IPS-NIHi11 (cell line): ENCODE measurements around the gene ECM2.
A peak's percentile ranks its signal among the peaks of the same experiment; 100 is the strongest.

Source experiments
- DNase-seq: peaks from one replicate; pipeline ENCODE4 v3.0.0; 2012; ENCODE audit warnings: mixed read lengths, low spot score

The ECM2 gene

DNA sequence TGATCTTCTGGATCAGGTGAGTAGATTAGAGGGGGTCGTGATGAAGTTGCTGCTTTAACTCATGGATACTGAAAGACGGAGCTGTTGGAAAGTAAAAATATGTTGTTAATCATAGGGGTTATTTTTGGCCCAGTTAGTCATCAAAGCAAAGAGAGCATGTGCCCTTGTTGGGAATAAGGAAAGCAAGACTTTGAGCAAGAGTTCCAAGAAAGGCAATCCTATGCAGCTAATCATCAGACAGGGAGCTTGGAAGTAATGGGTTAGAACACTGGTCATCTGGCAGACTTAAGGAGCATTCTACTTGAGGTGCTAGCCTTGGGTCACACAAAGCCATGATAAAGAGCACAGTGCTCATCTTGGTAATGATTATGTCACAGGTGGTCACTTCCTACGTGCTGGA, 71.8 kb downstream of the ECM2 start:
- DNase-seq = no peak

DNA sequence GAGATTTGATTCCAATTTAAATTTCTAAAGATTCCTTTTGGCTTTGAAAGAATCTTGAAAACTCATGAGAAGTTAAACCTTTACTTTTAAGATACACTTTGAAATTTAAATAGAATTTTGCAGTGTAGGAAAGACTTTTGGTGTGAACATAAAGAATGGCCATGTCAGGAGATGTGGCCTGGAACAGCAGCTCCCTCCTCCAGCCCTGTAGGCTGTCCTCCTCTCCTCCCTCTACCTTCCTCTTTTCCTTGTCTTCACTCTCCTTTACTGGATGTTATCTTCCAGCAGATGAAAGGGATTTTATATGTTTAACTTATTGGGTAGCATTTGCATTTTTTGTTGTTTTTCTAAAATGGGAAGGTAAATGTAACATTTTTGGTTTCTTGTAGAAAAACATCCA, 72.4 kb downstream of the ECM2 start:
- no peak for DNase-seq

DNA sequence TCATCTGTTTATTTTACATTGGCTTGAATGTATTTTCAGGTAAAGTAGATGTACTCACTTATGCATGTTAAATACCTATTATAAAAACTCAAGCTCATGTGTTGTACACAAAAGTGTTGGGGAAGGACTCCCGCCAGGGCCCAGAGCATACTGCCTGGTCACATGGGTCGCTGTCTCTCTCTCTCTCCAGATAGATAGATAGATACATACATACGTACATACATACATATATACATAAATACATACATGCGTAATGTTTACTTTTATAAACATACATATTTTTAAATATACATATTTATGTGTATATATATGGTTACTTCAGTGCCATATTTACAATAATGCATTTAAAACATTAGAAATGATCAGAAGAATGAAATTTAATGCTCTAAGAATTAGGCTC, 78.2 kb downstream of the ECM2 start:
- no peak for DNase-seq

DNA sequence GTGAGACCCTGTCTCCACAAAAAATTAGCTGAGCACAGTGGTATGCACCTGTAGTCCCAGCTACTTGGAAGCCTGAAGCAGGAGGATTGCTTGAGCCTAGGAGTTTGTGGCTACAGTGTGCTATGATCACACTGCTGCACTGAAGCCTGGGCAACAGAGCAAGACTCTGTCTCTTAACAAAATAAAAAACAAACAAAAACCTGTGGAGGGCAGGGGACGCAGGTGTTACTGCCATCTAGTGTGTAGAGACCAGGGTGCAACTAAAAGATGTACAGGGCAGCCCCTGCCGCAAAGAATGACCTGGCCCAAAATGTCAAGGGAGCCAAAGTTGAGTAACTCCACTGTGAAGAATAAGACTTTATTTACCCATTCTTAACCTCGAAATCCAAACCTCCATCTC, 80.6 kb downstream of the ECM2 start:
- DNase-seq = peak; percentile 37

DNA sequence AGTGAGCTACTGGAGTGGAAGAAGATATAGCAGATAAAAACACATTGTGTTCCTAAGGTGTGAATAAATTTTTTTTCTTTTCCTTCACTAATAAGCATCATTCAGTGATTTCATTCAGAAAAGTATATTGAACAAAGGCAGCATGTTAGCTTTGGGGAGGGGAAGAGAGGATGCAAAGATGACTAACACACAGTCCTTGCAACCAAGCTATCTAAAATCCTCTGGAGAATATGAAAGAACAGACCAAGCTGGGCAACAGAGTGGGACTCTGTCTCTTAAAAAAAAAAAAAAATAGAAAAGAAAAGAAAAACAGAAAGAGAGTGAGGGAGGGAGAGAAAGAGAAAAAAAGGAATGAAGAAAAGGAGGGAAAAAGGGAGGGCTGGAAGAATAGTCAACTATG, 89.3 kb downstream of the ECM2 start:
- no peak for DNase-seq
